Skeletal muscle satellite cell (primary cell): ENCODE measurements around the gene SH3TC1.

Experiments used
- H3K27me3 ChIP-seq: 2 replicates; pipeline ENCODE4 v1.7.0; 2013; ENCODE audit warnings: low read length; ENCODE audit not compliant: control insufficient read depth, insufficient read depth
- H3K36me3 ChIP-seq: 2 replicates; pipeline ENCODE4 v1.7.0; 2013; ENCODE audit warnings: mild to moderate bottlenecking, control low read depth, low read length; ENCODE audit not compliant: insufficient read depth
- H3K4me1 ChIP-seq: 2 replicates; pipeline ENCODE4 v1.7.0; 2013; ENCODE audit warnings: low read length; ENCODE audit not compliant: control insufficient read depth, insufficient read depth
- H3K4me2 ChIP-seq: 2 replicates; pipeline ENCODE4 v1.7.0; 2013; ENCODE audit warnings: mild to moderate bottlenecking, low read length
- H3K4me3 ChIP-seq: 2 replicates; pipeline ENCODE4 v1.7.0; 2013; ENCODE audit warnings: low read length
- H3K9ac ChIP-seq: 2 replicates; pipeline ENCODE4 v1.7.0; 2013; ENCODE audit warnings: mild to moderate bottlenecking, low read depth, low read length, moderate library complexity
- H3K9me3 ChIP-seq: replicated peaks from 2 replicates; pipeline ENCODE4 v1.7.0; 2013; ENCODE audit warnings: mild to moderate bottlenecking, control low read depth, low read length

SH3TC1 gene

DNA sequence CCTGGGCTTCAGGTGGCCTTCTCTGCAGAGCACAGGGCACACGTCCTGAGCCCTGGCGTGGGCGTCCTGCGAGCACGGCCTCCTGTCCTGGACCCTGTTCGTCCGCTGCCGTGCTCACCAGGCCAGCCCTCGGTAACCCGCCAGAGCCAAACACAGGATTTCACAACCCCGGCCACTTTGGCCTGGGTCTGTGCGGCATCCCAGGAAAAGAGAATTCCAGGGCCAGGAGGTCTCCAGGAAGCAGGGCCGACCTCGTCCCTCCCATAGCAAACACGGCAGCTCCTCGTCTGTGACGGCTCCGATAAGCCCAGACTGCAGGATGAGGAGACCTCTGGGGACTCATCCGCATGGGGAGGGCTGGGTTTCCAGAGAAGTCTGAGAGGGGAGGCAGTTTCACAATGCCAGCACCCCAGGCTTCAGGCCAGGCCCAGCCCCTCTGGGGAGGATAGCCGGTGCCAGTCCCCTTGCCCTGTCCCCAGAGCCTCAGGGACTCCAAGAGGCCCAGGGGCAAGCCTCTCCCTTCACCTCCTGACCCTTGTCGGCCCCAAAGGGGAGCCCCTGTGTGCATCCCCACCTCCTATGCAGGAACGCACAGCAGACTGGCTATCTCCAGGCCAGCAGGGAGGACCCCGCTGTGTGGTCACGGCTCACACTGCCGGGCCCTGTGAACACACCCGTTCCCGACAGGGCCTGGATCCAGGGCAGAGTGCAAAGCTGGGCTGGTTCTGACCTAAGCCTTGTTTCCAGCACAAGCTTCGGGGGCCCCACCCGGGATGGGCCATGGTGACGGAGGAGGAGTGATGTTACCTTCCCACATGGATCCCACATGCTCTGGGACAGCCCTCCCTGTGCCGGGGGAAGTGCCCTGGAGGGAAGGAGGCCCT, 48.2 kb downstream of the SH3TC1 start:
- Histone ChIP-seq H3K27me3 (peaks cover 40% of the 10 kb centered on the region), H3K4me3 (no peak overlapping the region), H3K4me2 (no peak overlapping the region), H3K9ac (no peak overlapping the region), H3K4me1 (peaks cover 5% of the 10 kb centered on the region), H3K9me3 (no peaks in the 10 kb centered on the region), H3K36me3 (no peaks in the 10 kb centered on the region)

- Histone ChIP-seq H3K4me2 (no peak overlapping the region), H3K4me1 (no peaks in the 10 kb centered on the region), H3K27me3 (peaks cover 45% of the 10 kb centered on the region), H3K9ac (no peak overlapping the region), H3K4me3 (no peak overlapping the region), H3K36me3 (no peaks in the 10 kb centered on the region), H3K9me3 (no peaks in the 10 kb centered on the region)
Measured at GRCh38 chr4:8248091-8248490, 49.0 kb downstream of the SH3TC1 start.

DNA sequence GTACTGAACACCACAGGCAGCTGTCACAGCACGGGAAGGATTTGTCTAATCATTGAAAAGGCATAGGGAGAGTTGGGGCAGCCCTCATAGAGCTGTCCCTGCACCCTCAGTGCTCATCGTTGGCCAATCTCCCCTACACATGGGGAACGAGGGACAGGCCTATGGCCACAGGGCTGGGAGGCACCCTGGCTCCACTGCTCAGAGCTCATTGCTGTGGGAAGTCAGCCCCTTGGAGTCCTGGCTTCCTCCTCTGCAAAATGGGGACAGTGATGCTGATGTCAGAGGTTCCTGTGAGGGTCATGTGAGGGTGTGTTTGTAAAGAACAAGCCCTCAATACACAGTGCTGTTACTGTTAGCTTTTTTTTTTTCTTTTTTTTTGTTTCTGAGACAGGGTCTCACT, 51.1 kb downstream of the SH3TC1 start:
- Histone ChIP-seq H3K9ac (no peak overlapping the region), H3K9me3 (no peaks in the 10 kb centered on the region), H3K36me3 (no peaks in the 10 kb centered on the region), H3K27me3 (peaks cover 44% of the 10 kb centered on the region), H3K4me3 (no peak overlapping the region), H3K4me2 (no peak overlapping the region), H3K4me1 (no peaks in the 10 kb centered on the region)

DNA sequence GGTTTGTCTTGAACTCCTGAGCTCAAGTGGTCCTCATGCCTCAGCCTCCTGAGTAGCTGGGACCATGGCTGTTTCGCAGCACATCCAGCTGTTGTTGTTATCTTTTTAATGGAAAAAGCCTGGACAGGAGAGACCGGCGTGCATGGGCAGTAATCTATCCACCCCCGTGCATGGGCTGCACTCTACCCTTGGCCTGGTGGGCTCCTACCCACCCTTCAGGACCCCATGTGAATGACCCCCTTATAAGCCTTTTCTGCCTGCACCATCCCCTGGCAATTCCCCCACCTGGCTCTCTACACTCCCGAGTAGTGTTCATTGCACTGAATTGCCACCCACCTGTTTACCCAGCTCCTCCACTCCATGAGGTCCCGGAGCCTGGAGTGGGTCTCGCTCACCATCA, 51.5 kb downstream of the SH3TC1 start:
- H3K4me2 ChIP-seq: no peak overlapping the region

DNA sequence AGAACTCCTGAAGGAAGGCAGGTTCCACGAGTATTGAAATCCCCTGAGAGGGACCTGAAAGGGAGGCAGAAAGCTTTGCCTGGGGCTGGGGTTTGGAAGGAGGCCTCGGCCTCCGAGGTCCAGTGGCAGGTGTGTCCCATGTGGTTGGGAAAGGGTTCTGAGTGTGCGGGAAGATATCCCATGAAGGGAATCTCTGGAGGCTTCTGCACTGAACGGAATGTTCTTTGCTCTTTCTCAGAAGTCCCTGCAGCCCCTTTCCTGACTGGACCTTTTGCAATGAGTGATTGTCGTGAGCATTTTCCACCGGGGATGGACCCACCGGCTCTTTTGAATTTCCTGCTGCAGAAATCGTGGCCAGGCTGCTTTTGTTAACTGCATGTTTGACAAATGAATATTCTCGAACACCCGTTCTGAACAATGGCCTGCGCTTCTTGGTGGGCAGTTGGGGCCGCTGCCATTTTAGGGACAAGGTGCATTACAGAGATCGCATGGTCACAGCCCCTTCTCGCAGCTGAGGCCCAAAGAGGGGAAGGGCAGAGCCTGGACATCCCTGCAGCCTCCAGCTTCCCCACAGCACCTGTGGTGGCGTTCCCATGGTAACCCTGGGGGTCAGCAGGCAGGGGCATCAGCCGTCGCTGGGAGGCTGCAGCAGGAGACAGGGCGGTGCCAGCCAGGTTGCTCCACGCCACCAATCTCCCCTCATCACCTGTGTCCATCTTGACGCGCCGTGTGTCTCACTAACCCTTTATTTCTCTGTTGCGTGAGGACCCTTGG, 52.2 kb downstream of the SH3TC1 start:
- H3K4me2 ChIP-seq: no peak overlapping the region
- no peak overlapping the region for H3K4me3 ChIP-seq
- H3K4me1 ChIP-seq: peaks cover 6% of the 10 kb centered on the region
- H3K27me3 ChIP-seq: peaks cover 42% of the 10 kb centered on the region
- H3K9me3 ChIP-seq: no peaks in the 10 kb centered on the region
- no peaks in the 10 kb centered on the region for H3K36me3 ChIP-seq
- H3K9ac ChIP-seq: no peak overlapping the region

More for the DNA sequence above, 51.5 kb downstream of the SH3TC1 start:
- Histone ChIP-seq H3K9ac (no peak overlapping the region), H3K9me3 (no peaks in the 10 kb centered on the region), H3K27me3 (peaks cover 42% of the 10 kb centered on the region), H3K4me1 (peaks cover 2% of the 10 kb centered on the region), H3K36me3 (no peaks in the 10 kb centered on the region), H3K4me3 (no peak overlapping the region)

DNA sequence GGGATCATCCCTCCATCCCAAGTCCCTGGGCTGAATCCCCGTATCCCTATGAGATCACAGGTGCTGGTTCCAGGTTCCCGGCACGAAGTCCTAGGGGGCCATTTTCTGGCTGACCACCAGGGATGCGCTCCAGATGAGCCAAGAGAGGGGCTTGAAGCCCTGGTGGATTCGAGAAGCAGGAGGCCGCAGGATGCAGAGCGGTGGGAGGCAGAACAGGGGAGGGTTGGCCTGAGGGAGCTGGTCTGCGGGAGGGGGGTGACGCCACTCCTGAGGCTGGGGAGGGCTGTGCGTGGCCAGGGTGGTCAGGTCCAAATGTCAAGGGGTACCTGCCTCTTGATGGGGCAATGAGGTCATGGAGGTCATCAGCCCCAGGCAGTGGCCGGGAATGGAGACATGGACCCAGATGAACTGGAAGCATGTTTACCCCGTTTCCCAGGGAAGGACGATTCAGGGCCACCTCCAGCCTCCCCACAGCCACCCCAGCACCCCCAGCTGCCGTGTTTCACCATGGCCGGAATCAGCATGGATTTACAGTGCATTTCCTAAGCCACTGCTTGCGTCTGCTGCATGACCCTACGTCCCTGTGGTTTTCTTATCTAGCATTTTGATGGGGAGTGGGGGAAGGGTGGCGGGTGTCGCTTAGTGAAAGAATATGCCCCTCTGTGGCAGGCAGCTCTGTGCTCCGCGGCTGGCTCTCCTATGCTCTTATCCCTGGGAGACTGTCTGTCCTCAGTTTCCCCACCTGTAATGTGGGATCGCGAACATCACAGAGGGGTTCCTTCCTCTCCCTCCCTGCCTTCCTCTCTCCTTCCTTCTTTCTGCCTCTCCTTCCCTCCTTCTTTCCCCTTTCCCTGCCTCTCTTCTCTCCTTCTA, 53.4 kb downstream of the SH3TC1 start:
- Histone ChIP-seq H3K27me3 (peaks cover 33% of the 10 kb centered on the region), H3K9me3 (no peaks in the 10 kb centered on the region), H3K4me3 (no peak overlapping the region), H3K36me3 (no peaks in the 10 kb centered on the region), H3K4me1 (peaks cover 6% of the 10 kb centered on the region), H3K4me2 (no peak overlapping the region), H3K9ac (no peak overlapping the region)

DNA sequence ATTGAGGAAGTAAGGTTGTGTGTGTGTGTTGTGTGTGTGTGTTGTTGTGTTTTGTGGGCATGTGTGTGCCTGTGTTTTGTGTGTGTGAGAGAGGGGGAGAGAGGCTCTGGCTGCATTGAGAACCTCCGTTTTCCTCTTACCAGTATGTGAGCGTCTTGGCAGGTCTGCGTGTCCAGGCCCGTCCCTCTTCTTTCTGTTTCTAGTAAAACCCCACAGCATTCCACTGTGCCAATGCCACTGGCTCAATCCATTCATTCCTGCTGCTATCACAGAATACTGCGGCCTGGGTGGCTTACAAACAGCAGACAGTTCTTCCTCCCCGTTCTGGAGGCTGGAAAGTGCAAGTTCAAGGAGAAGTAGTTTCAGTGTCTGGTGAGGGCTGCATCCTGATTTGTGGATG, 55.0 kb downstream of the SH3TC1 start:
- H3K27me3 ChIP-seq: peaks cover 29% of the 10 kb centered on the region
- no peak overlapping the region for H3K4me3 ChIP-seq
- no peak overlapping the region for H3K9ac ChIP-seq
- no peak overlapping the region for H3K4me2 ChIP-seq
- H3K4me1 ChIP-seq: peaks cover 6% of the 10 kb centered on the region
- no peaks in the 10 kb centered on the region for H3K9me3 ChIP-seq
- H3K36me3 ChIP-seq: no peaks in the 10 kb centered on the region

- Histone ChIP-seq H3K9ac (peak overlapping the region; percentile 7), H3K36me3 (no peaks in the 10 kb centered on the region), H3K4me2 (no peak overlapping the region), H3K27me3 (peaks cover 20% of the 10 kb centered on the region), H3K4me1 (peaks cover 13% of the 10 kb centered on the region), H3K4me3 (no peak overlapping the region), H3K9me3 (no peaks in the 10 kb centered on the region)
Measured at GRCh38 chr4:8255698-8256441, 56.8 kb downstream of the SH3TC1 start.

GRCh38 chr4:8257854-8258253, 58.8 kb downstream of the SH3TC1 start:
- Histone ChIP-seq H3K9ac (no peak overlapping the region), H3K36me3 (no peaks in the 10 kb centered on the region), H3K27me3 (peaks cover 9% of the 10 kb centered on the region), H3K4me2 (no peak overlapping the region), H3K9me3 (no peaks in the 10 kb centered on the region), H3K4me1 (peaks cover 16% of the 10 kb centered on the region), H3K4me3 (no peak overlapping the region)

- no peak overlapping the region for H3K4me3 ChIP-seq
- no peak overlapping the region for H3K4me2 ChIP-seq
- peaks cover 5% of the 10 kb centered on the region for H3K27me3 ChIP-seq
- H3K4me1 ChIP-seq: peaks cover 16% of the 10 kb centered on the region
- no peak overlapping the region for H3K9ac ChIP-seq
- H3K9me3 ChIP-seq: no peaks in the 10 kb centered on the region
- H3K36me3 ChIP-seq: no peaks in the 10 kb centered on the region
Measured at GRCh38 chr4:8258552-8259212, 59.6 kb downstream of the SH3TC1 start.
